SK-N-SH (cell line): Measurements from ENCODE around the gene STX1A. TPM values are rescaled to one million over a fixed set of nuclear protein-coding genes. Genes with fewer than 3 reads are reported as not detected.

ENCODE experiments used
- CTCF ChIA-PET: fragments of 300-600, 350-600 bp; formaldehyde crosslinking; extraction: SDS; loops from one replicate; lab custom pipeline; 2021; lab: Yijun Ruan, JAX
- POLR2A ChIA-PET: fragments of 350-600 bp; sonication (Branson Sonifier 250); formaldehyde crosslinking; extraction: SDS; loops from one replicate; lab custom pipeline; 2020; ENCODE audit warnings: antibody characterized with exemption, inconsistent platforms; lab: Yijun Ruan, JAX
- DNase-seq: peaks from one replicate; pipeline ENCODE4 v3.0.0; 2012
- H2AFZ ChIP-seq: fragments of 200-600 bp; sonication (generic); 2 replicates; pipeline ENCODE4 v1.8.1; 2016; ENCODE audit warnings: antibody characterized with exemption, mild to moderate bottlenecking, low read depth
- H3F3A ChIP-seq: fragments of 200-600 bp; sonication (generic); replicated peaks from 2 replicates; pipeline ENCODE3; 2016; ENCODE audit warnings: antibody characterized with exemption, mild to moderate bottlenecking; ENCODE audit not compliant: insufficient read depth
- H3K27ac ChIP-seq, 2 experiments: fragments of 200-500 bp in 1 of 2; fragments of 200-600 bp in 1 of 2; sonication (Bioruptor generic) in 1 of 2; sonication (generic), shearing (Covaris generic) in 1 of 2; 2 replicates each; pipeline versions ENCODE4 v1.5.1 to v1.6.1; 2014 to 2016; ENCODE audit warnings: low read depth in 2 of 2, inconsistent platforms in 1 of 2, low read length in 1 of 2, mild to moderate bottlenecking in 1 of 2, mixed read lengths in 1 of 2
- H3K27me3 ChIP-seq: fragments of 200-600 bp; sonication (generic), shearing (Covaris generic); 2 replicates; pipeline ENCODE4 v1.6.1; 2016; ENCODE audit warnings: mixed run types; ENCODE audit not compliant: insufficient read depth
- H3K36me3 ChIP-seq, 2 experiments: fragments of 200-500 bp in 1 of 2; fragments of 200-600 bp in 1 of 2; sonication (Bioruptor generic) in 1 of 2; sonication (generic) in 1 of 2; replicated peaks in 1 of 2; 2 replicates each; pipeline versions ENCODE3 to v1.5.1; 2014 to 2016; ENCODE audit warnings: low read length in 1 of 2, mild to moderate bottlenecking in 1 of 2; ENCODE audit not compliant: insufficient read depth in 2 of 2, control insufficient read depth in 1 of 2
- H3K4me1 ChIP-seq, 2 experiments: fragments of 200-500 bp in 1 of 2; fragments of 200-600 bp in 1 of 2; sonication (Bioruptor generic) in 1 of 2; sonication (generic), shearing (Covaris generic) in 1 of 2; 2 replicates each; pipeline versions ENCODE4 v1.5.1 to v1.6.1; 2014 to 2016; ENCODE audit warnings: low read depth in 1 of 2, low read length in 1 of 2, mixed run types in 1 of 2; ENCODE audit not compliant: insufficient read depth in 2 of 2, control insufficient read depth in 1 of 2
- H3K4me2 ChIP-seq: fragments of 200-600 bp; sonication (generic), shearing (Covaris generic); 2 replicates; pipeline ENCODE4 v1.6.1; 2017; ENCODE audit warnings: mixed run types
- H3K4me3 ChIP-seq, 2 experiments: fragments of 200-500 bp in 1 of 2; fragments of 200-600 bp in 1 of 2; sonication (Bioruptor generic) in 1 of 2; sonication (generic), shearing (Covaris generic) in 1 of 2; 2 replicates each; pipeline versions ENCODE4 v1.5.1 to v1.8.1; 2014 to 2016; ENCODE audit warnings: low read depth in 2 of 2, inconsistent platforms in 1 of 2, low read length in 1 of 2, mild to moderate bottlenecking in 1 of 2, mixed read lengths in 1 of 2, moderate library complexity in 1 of 2
- H3K79me2 ChIP-seq: fragments of 200-600 bp; sonication (generic); 2 replicates; pipeline ENCODE4 v1.8.1; 2017; ENCODE audit warnings: mild to moderate bottlenecking; ENCODE audit not compliant: insufficient read depth
- H3K9ac ChIP-seq: fragments of 200-600 bp; sonication (generic); 2 replicates; pipeline ENCODE4 v1.6.1; 2017; ENCODE audit warnings: mixed run types
- H3K9me2 ChIP-seq: fragments of 200-600 bp; sonication (generic); 2 replicates; pipeline ENCODE4 v1.6.1; 2017; ENCODE audit warnings: mixed run types
- H3K9me3 ChIP-seq: fragments of 200-600 bp; sonication (generic); 2 replicates; pipeline ENCODE4 v1.6.1; 2017; ENCODE audit warnings: mixed run types, mild to moderate bottlenecking, moderate library complexity
- H4K20me1 ChIP-seq: fragments of 200-600 bp; sonication (generic); 2 replicates; pipeline ENCODE4 v1.6.1; 2017; ENCODE audit warnings: mild to moderate bottlenecking, mixed run types; ENCODE audit not compliant: insufficient read depth
- EP300 ChIP-seq, 2 experiments: IDR thresholded peaks; 2 replicates each; pipeline versions ENCODE4 v1.4.0 to v1.6.1; 2012; ENCODE audit warnings: borderline replicate concordance in 1 of 2, low read depth in 1 of 2, low read length in 1 of 2
- FOSL2 ChIP-seq: IDR thresholded peaks from 2 replicates; pipeline ENCODE4 v1.4.0; 2012; ENCODE audit warnings: low read depth, mild to moderate bottlenecking, moderate library complexity, borderline replicate concordance
- FOXJ3 ChIP-seq: sonication (generic); formaldehyde crosslinking; IDR thresholded peaks from 2 replicates; pipeline ENCODE4 v1.5.1; 2020; ENCODE audit warnings: mild to moderate bottlenecking, missing genetic modification reagents
- FOXM1 ChIP-seq: IDR thresholded peaks from 2 replicates; pipeline ENCODE4 v1.4.0; 2012; ENCODE audit warnings: low read depth, mild to moderate bottlenecking
- GABPA ChIP-seq: IDR thresholded peaks from 2 replicates; pipeline ENCODE4 v1.4.0; 2012; ENCODE audit warnings: low read depth, mild to moderate bottlenecking
- GATA2 ChIP-seq: sonication (generic); formaldehyde crosslinking; IDR thresholded peaks from 2 replicates; pipeline ENCODE4 v1.5.0; 2020; ENCODE audit warnings: mild to moderate bottlenecking, missing genetic modification reagents
- JUND ChIP-seq: IDR thresholded peaks from 2 replicates; pipeline ENCODE4 v1.4.0; 2012
- MEF2A ChIP-seq: IDR thresholded peaks from 2 replicates; pipeline ENCODE4 v1.4.0; 2012; ENCODE audit warnings: low read depth, borderline replicate concordance
- POLR2AphosphoS5 ChIP-seq: IDR thresholded peaks from 2 replicates; pipeline ENCODE4 v1.6.1; 2012; ENCODE audit warnings: low read depth, low read length
- RAD21 ChIP-seq: IDR thresholded peaks from 2 replicates; pipeline ENCODE4 v1.6.1; 2012; ENCODE audit warnings: mild to moderate bottlenecking, low read length
- RFX5 ChIP-seq: IDR thresholded peaks from 2 replicates; pipeline ENCODE4 v1.6.1; 2012; ENCODE audit warnings: mild to moderate bottlenecking, improper control_type of control experiment, low read length
- RXRA ChIP-seq: IDR thresholded peaks from 2 replicates; pipeline ENCODE4 v1.4.0; 2012; ENCODE audit warnings: low read depth, mild to moderate bottlenecking, borderline replicate concordance
- SIN3A ChIP-seq: IDR thresholded peaks from 2 replicates; pipeline ENCODE4 v1.6.1; 2012; ENCODE audit warnings: low read depth, mild to moderate bottlenecking, low read length, moderate library complexity, borderline replicate concordance
- USF2 ChIP-seq: fragments of 150-350 bp; IDR thresholded peaks from 2 replicates; pipeline ENCODE4 v1.6.1; 2017; ENCODE audit warnings: antibody characterized with exemption, low read length, low read depth, borderline replicate concordance
- WGBS: methylation state at CpG from one replicate; pipeline ENCODE4 v1.1.6; 2017; ENCODE audit warnings: low lambda C conversion rate; 5-methylcytosine and 5-hydroxymethylcytosine counted together
- polyA plus RNA-seq, 3 experiments: library from polyadenylated mRNA; depleted of rRNA; stranded (reverse); fragments of >200 nt; gene quantifications; 2 replicates each; pipeline ENCODE4 v1.2.3, GENCODE V29; 2012
- TF ChIP-seq, protein P1 (sequence below): IDR thresholded peaks from 2 replicates; pipeline ENCODE4 v1.4.0; 2012; ENCODE audit warnings: low read depth, borderline replicate concordance
- TF ChIP-seq, protein P2 (sequence below): fragments of 200-600 bp; sonication (generic); IDR thresholded peaks from 2 replicates; pipeline ENCODE4 v1.6.1; 2017; ENCODE audit warnings: antibody characterized with exemption, mild to moderate bottlenecking, moderate library complexity
- TF ChIP-seq, protein P3 (sequence below): IDR thresholded peaks from 2 replicates; pipeline ENCODE4 v1.6.1; 2012; ENCODE audit warnings: mild to moderate bottlenecking, low read depth, low read length, moderate library complexity
- TF ChIP-seq, protein P4 (sequence below): IDR thresholded peaks from 2 replicates; pipeline ENCODE4; 2012

The STX1A gene
- polyA plus RNA-seq, 1 of the 3 experiments (the other 2 are of a cell fraction) = 91.1 TPM

DNA sequence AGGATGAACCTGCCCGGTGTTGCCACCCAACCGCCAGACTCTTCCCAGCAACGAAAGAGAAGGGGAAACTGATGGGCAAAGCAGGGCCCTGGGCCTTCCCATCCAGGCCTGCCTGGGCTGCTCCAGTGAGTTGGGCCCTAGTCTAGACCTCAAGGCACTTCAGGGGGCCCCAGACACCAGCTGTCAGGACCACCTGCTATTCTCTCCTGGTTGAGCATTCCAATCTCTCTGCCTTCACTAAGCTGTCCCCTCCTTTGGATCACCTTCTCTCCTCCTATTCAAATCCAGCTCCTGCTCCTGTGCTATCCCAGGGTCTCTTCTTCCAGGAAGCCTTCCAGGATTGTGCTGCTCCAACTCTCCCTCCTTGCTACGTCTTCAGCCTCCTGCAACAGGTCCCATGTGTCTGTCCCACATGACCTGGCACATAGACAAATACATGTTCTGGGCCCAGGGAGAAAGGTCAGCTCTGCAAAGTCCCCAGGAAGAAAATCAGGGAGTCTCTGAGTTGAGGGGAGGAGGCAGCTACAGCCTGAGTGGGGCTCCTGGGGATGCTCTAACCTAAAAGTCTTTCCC is 3.1 kb downstream of the STX1A start:
- ChIA-PET CTCF (interaction anchor here (0.9 to 3.4 kb wide), 5 partner anchors 10 to 110 kb away, joined by 3 to 20 read pairs (median 9); no protein-coding TSS in a partner anchor), POLR2A (no interaction called here)
- no peak overlapping the region for H2AFZ ChIP-seq
- H3K4me2 ChIP-seq = peak overlapping the region; percentile 99
- H4K20me1 ChIP-seq = peaks cover 68% of the 10 kb centered on the region
- peaks cover 78% of the 10 kb centered on the region for H3K79me2 ChIP-seq
- TF ChIP-seq FOXJ3 (CRISPR knock-in tag) (no peak), RAD21 (no peak), USF2 (no peak), EP300 (IDR thresholded peaks at IDR 0.05; ENCODE audit: borderline replicate concordance in 1 of 2, low read depth in 1 of 2, low read length in 1 of 2) (no peak), GATA2 (CRISPR knock-in tag) (no peak), JUND (no peak), GABPA (no peak), FOSL2 (no peak), MEF2A (no peak), RFX5 (no peak), SIN3A (no peak), RXRA (no peak), POLR2AphosphoS5 (no peak), FOXM1 (no peak)
- TF ChIP-seq, protein P1, sequence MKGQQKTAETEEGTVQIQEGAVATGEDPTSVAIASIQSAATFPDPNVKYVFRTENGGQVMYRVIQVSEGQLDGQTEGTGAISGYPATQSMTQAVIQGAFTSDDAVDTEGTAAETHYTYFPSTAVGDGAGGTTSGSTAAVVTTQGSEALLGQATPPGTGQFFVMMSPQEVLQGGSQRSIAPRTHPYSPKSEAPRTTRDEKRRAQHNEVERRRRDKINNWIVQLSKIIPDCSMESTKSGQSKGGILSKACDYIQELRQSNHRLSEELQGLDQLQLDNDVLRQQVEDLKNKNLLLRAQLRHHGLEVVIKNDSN = no peak
- TF ChIP-seq, protein P2, sequence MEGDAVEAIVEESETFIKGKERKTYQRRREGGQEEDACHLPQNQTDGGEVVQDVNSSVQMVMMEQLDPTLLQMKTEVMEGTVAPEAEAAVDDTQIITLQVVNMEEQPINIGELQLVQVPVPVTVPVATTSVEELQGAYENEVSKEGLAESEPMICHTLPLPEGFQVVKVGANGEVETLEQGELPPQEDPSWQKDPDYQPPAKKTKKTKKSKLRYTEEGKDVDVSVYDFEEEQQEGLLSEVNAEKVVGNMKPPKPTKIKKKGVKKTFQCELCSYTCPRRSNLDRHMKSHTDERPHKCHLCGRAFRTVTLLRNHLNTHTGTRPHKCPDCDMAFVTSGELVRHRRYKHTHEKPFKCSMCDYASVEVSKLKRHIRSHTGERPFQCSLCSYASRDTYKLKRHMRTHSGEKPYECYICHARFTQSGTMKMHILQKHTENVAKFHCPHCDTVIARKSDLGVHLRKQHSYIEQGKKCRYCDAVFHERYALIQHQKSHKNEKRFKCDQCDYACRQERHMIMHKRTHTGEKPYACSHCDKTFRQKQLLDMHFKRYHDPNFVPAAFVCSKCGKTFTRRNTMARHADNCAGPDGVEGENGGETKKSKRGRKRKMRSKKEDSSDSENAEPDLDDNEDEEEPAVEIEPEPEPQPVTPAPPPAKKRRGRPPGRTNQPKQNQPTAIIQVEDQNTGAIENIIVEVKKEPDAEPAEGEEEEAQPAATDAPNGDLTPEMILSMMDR = no peak
- TF ChIP-seq, protein P3, sequence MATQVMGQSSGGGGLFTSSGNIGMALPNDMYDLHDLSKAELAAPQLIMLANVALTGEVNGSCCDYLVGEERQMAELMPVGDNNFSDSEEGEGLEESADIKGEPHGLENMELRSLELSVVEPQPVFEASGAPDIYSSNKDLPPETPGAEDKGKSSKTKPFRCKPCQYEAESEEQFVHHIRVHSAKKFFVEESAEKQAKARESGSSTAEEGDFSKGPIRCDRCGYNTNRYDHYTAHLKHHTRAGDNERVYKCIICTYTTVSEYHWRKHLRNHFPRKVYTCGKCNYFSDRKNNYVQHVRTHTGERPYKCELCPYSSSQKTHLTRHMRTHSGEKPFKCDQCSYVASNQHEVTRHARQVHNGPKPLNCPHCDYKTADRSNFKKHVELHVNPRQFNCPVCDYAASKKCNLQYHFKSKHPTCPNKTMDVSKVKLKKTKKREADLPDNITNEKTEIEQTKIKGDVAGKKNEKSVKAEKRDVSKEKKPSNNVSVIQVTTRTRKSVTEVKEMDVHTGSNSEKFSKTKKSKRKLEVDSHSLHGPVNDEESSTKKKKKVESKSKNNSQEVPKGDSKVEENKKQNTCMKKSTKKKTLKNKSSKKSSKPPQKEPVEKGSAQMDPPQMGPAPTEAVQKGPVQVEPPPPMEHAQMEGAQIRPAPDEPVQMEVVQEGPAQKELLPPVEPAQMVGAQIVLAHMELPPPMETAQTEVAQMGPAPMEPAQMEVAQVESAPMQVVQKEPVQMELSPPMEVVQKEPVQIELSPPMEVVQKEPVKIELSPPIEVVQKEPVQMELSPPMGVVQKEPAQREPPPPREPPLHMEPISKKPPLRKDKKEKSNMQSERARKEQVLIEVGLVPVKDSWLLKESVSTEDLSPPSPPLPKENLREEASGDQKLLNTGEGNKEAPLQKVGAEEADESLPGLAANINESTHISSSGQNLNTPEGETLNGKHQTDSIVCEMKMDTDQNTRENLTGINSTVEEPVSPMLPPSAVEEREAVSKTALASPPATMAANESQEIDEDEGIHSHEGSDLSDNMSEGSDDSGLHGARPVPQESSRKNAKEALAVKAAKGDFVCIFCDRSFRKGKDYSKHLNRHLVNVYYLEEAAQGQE = no peak
- TF ChIP-seq, protein P4, sequence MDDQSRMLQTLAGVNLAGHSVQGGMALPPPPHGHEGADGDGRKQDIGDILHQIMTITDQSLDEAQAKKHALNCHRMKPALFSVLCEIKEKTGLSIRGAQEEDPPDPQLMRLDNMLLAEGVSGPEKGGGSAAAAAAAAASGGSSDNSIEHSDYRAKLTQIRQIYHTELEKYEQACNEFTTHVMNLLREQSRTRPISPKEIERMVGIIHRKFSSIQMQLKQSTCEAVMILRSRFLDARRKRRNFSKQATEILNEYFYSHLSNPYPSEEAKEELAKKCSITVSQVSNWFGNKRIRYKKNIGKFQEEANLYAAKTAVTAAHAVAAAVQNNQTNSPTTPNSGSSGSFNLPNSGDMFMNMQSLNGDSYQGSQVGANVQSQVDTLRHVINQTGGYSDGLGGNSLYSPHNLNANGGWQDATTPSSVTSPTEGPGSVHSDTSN = no peak
- H3K4me1 ChIP-seq = peaks cover 18 to 43% of the 10 kb centered on the region in 2 experiments; a peak in 3 of 4 replicates
- H3K9me2 ChIP-seq = no peaks in the 10 kb centered on the region
- no peaks in the 10 kb centered on the region for H3K27me3 ChIP-seq
- peak overlapping the region in 1 of 2 experiments; percentile 88; a peak in 2 of 4 replicates for H3K27ac ChIP-seq
- H3K9me3 ChIP-seq = no peaks in the 10 kb centered on the region
- peaks cover 2 to 42% of the 10 kb centered on the region in 2 experiments for H3K36me3 ChIP-seq
- H3K9ac ChIP-seq = peak overlapping the region; percentile 41; the same call in 1 of the 2 replicates
- H3F3A ChIP-seq = peaks cover 41% of the 10 kb centered on the region
- WGBS = 72% methylated on average over 4 of the region's 4 CpGs
- peak overlapping the region in 1 of 2 experiments; percentile 5; a peak in 1 of 4 replicates for H3K4me3 ChIP-seq
- no peak for DNase-seq
